Common myeloid progenitor, CD34-positive (primary cell): Measurements from ENCODE around the gene FABP6. TPM values are rescaled to one million over a fixed set of nuclear protein-coding genes. Genes with fewer than 3 reads are reported as not detected.

Experiments
- CTCF ChIA-PET: fragments of 350-600 bp; sonication (Branson Sonifier 250); formaldehyde crosslinking; loops from one replicate; lab custom pipeline; 2021; ENCODE audit warnings: antibody characterized with exemption; lab: Charles Lee
- POLR2A ChIA-PET: fragments of 350-600 bp; sonication (Branson Sonifier 250); formaldehyde crosslinking; loops from one replicate; lab custom pipeline; 2021; ENCODE audit warnings: antibody characterized with exemption; lab: Charles Lee
- DNase-seq, 3 donors: peaks; one replicate each; pipeline versions ENCODE4 v3.0.0 to v3.0.0-alpha.2; 2013
- H3K27ac ChIP-seq, 2 experiments: 1 replicate in 1 of 2; 2 replicates in 1 of 2; pipeline ENCODE4 v1.7.0; 2013; ENCODE audit warnings: inconsistent platforms in 2 of 2, low read length in 2 of 2, mild to moderate bottlenecking in 2 of 2, low read depth in 1 of 2, moderate library complexity in 1 of 2; ENCODE audit not compliant: severe bottlenecking in 2 of 2, insufficient read depth in 1 of 2, poor library complexity in 1 of 2
- H3K27me3 ChIP-seq, 5 experiments: replicated peaks in 2 of 5; 1 replicate in 3 of 5; 2 replicates in 2 of 5; pipeline versions ENCODE4 v1.6.1 to v1.7.0; 2013; ENCODE audit warnings: low read length in 4 of 5, mild to moderate bottlenecking in 2 of 5, moderate library complexity in 2 of 5, inconsistent platforms in 1 of 5; ENCODE audit not compliant: insufficient read depth in 5 of 5, control insufficient read depth in 4 of 5
- H3K36me3 ChIP-seq, 4 experiments: 1 replicate in 2 of 4; 2 replicates in 2 of 4; pipeline versions ENCODE4 v1.6.1 to v1.7.0; 2013; ENCODE audit warnings: low read length in 3 of 4, control low read depth in 1 of 4, mild to moderate bottlenecking in 1 of 4; ENCODE audit not compliant: control insufficient read depth in 4 of 4, insufficient read depth in 4 of 4
- H3K4me1 ChIP-seq, 4 experiments: 1 replicate in 3 of 4; 2 replicates in 1 of 4; pipeline versions ENCODE4 v1.6.1 to v1.7.1; 2013; ENCODE audit warnings: low read length in 3 of 4, mild to moderate bottlenecking in 3 of 4, control low read depth in 1 of 4, inconsistent platforms in 1 of 4, moderate library complexity in 1 of 4; ENCODE audit not compliant: control insufficient read depth in 4 of 4, insufficient read depth in 4 of 4; ENCODE audit errors: control extremely low read depth in 1 of 4
- H3K4me3 ChIP-seq, 7 experiments: 1 replicate in 4 of 7; 2 replicates in 3 of 7; pipeline versions ENCODE4 v1.5.1 to v1.7.0; 2013; ENCODE audit warnings: mild to moderate bottlenecking in 7 of 7, low read length in 6 of 7, moderate library complexity in 6 of 7, inconsistent platforms in 2 of 7, low read depth in 2 of 7, control low read depth in 1 of 7; ENCODE audit not compliant: insufficient read depth in 4 of 7, control insufficient read depth in 1 of 7; ENCODE audit errors: extremely low read depth in 1 of 7
- H3K9me3 ChIP-seq, 5 experiments: 1 replicate in 4 of 5; 2 replicates in 1 of 5; pipeline versions ENCODE4 v1.6.1 to v1.7.1; 2013; ENCODE audit warnings: low read length in 4 of 5, mild to moderate bottlenecking in 2 of 5, inconsistent platforms in 1 of 5, low read depth in 1 of 5, moderate library complexity in 1 of 5; ENCODE audit not compliant: control insufficient read depth in 4 of 5, insufficient read depth in 2 of 5; ENCODE audit errors: control extremely low read depth in 1 of 5
- WGBS: methylation state at CpG from one replicate; pipeline ENCODE4 v1.1.5; 2013; ENCODE audit not compliant: insufficient coverage; 5-methylcytosine and 5-hydroxymethylcytosine counted together
- polyA plus RNA-seq: library from polyadenylated mRNA; unstranded; fragments of 120-200 nt; gene quantifications from one replicate; pipeline ENCODE4 v1.2.1, GENCODE V29; 2013

The FABP6 gene
- polyA plus RNA-seq = not detected

DNA sequence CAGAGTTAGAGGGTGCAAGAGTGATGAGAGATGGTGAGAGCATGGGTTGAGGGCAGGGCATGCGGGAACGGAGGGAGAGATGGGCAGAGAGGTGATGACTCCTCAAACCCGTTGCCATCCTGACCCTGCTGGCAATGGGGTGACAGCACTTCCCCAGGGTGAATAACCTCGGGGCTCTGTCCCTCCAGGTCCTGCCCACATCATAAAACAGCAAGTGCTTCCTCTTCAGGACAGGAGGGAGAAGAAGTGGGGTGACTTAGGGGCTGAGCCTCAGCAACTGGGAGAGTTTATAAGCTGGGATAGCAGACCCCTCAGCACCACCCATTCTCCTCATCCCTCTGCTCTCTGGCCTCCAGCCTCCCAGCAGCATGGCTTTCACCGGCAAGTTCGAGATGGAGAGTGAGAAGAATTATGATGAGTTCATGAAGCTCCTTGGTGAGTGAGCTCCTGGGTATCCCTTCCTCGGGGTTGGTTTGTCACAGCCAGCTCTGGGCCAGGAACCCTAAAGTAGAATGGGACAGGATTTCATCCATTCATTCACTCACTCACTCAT, at the start of gene FABP6:
Gene FABP6, plus strand, starts transcription at position 317 of the 553 bp plus-strand sequence. Its CDS starts 52 bp downstream, at position 369.
- no peaks in the 10 kb centered on the region for H3K9me3 ChIP-seq
- CTCF ChIA-PET = interaction anchor here (1.0 to 1.8 kb wide), 3 partner anchors 12 to 149 kb away, joined by 3 to 4 read pairs (median 3); no protein-coding TSS in a partner anchor

GRCh38 chr5:160180931-160181330, 48.4 kb upstream of the FABP6 start:
- no peaks in the 10 kb centered on the region for H3K9me3 ChIP-seq
- H3K4me3 ChIP-seq = no peak overlapping the region
- no peaks in the 10 kb centered on the region for H3K36me3 ChIP-seq
- no peak overlapping the region for H3K27ac ChIP-seq
- peaks cover 0 to 7% (median 0%) of the 10 kb centered on the region in 4 experiments for H3K4me1 ChIP-seq
- 61% methylated on average over 3 of the region's 3 CpGs for WGBS
- DNase-seq = no peak
- CTCF ChIA-PET = interaction anchor here (1.0 kb wide), 1 partner anchor 15 kb away, joined by 3 read pairs; no protein-coding TSS in a partner anchor
- no peaks in the 10 kb centered on the region for H3K27me3 ChIP-seq
- POLR2A ChIA-PET = no interaction called here

More for the DNA sequence above, at the start of gene FABP6:
- H3K27me3 ChIP-seq = no peaks in the 10 kb centered on the region
- POLR2A ChIA-PET = no interaction called here
- no peaks in the 10 kb centered on the region for H3K36me3 ChIP-seq
- no peak within 1 kb of the TSS for H3K27ac ChIP-seq
- H3K4me3 ChIP-seq = no peak within 1 kb of the TSS
- WGBS = 100% methylated on average over 2 of the region's 7 CpGs
- H3K4me1 ChIP-seq = no peaks in the 10 kb centered on the region
- peak in 1 of 3 donors; percentile 13 for DNase-seq

GRCh38 chr5:160181965-160182622, 47.2 kb upstream of the FABP6 start:
- no peak overlapping the region for H3K4me3 ChIP-seq
- peaks cover 0 to 3% (median 0%) of the 10 kb centered on the region in 5 experiments for H3K9me3 ChIP-seq
- no peak for DNase-seq
- 97% methylated on average over 9 of the region's 9 CpGs for WGBS
- H3K27me3 ChIP-seq = no peaks in the 10 kb centered on the region
- POLR2A ChIA-PET = no interaction called here
- no peaks in the 10 kb centered on the region for H3K36me3 ChIP-seq
- no peak overlapping the region for H3K27ac ChIP-seq
- CTCF ChIA-PET = no interaction called here
- H3K4me1 ChIP-seq = peaks cover 0 to 8% (median 0%) of the 10 kb centered on the region in 4 experiments

DNA sequence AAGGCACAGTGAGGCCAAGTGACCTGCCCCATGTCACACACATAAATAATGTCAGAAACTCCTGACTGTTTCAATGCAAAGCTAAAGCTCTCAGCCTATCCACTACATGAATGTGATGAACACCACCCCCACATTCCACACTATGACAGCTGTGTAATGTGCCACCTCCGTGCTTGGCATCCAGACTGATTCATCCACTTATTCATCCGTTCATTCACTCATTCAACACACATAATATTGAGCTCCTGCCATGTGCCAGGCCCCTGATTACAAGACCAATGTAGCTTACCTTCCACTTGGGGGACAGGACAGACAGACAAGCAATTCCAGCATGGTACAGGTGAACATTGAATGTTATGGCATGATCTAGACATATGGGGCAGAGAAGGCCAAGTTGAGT, 46.2 kb upstream of the FABP6 start:
- ChIA-PET CTCF (no interaction called here), POLR2A (no interaction called here)
- no peak for DNase-seq
- Histone ChIP-seq H3K36me3 (no peaks in the 10 kb centered on the region), H3K4me3 (no peak overlapping the region), H3K4me1 (peaks cover 0 to 8% (median 1%) of the 10 kb centered on the region in 4 experiments), H3K27ac (no peak overlapping the region), H3K27me3 (no peaks in the 10 kb centered on the region), H3K9me3 (peaks cover 0 to 3% (median 0%) of the 10 kb centered on the region in 5 experiments)
- WGBS = 100% methylated on average over 2 of the region's 2 CpGs

DNA sequence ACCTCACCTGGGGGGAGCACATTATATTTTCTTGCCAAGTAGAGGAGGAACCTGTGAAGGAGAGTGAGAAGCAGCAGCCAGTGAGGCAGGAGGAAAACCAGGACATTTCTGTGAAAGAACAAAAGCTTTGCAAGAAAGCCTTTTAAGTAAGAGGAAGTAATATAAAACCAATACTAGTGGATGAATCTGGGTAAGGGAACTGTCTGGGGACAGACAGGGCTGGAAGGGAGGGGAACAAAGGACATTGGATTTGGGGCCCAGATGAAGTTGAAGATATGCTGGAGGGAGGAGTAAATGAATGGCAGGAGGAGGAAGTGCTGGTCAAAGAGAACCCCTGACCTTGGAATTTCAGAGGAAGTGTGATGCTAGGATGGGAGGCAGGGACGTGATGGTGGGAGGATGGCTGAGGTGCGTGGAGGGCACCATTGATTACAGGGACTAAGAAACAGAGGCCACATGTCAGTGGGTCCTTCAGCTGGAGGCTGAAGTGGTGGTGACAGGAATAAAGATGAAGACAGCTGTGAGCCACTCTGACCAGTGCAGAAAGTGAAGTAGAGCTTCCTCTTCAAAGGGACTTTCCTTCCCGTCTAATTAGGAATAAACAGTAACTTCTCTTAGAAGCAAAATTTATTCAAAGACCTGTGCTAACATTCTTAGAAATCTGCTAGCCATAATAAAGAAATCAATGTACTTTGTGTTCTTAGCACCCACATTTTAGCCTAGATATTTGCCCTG, 43.5 kb upstream of the FABP6 start:
- H3K36me3 ChIP-seq = no peaks in the 10 kb centered on the region
- H3K27me3 ChIP-seq = no peaks in the 10 kb centered on the region
- ChIA-PET CTCF (no interaction called here), POLR2A (interaction anchor here (0.6 kb wide), 1 partner anchor 150 kb away, joined by 3 read pairs; no protein-coding TSS in a partner anchor)
- DNase-seq = no peak
- no peak overlapping the region for H3K4me3 ChIP-seq
- no peak overlapping the region for H3K27ac ChIP-seq
- peaks cover 0 to 3% (median 0%) of the 10 kb centered on the region in 5 experiments for H3K9me3 ChIP-seq
- H3K4me1 ChIP-seq = peaks cover 0 to 13% (median 3%) of the 10 kb centered on the region in 4 experiments
- 86% methylated on average over 1 of the region's 3 CpGs for WGBS

- no peak overlapping the region for H3K27ac ChIP-seq
- no peak overlapping the region for H3K4me3 ChIP-seq
- WGBS = 100% methylated on average over 5 of the region's 5 CpGs
- DNase-seq = no peak
- peaks cover 0 to 3% (median 0%) of the 10 kb centered on the region in 5 experiments for H3K9me3 ChIP-seq
- ChIA-PET POLR2A (no interaction called here), CTCF (interaction anchor here (0.8 to 1.6 kb wide), 2 partner anchors 9 to 11 kb away, joined by 4 to 5 read pairs; no protein-coding TSS in a partner anchor)
- H3K27me3 ChIP-seq = no peaks in the 10 kb centered on the region
- H3K4me1 ChIP-seq = peaks cover 0 to 13% (median 3%) of the 10 kb centered on the region in 4 experiments
- H3K36me3 ChIP-seq = no peaks in the 10 kb centered on the region
Observed at GRCh38 chr5:160186480-160186879, 42.8 kb upstream of the FABP6 start.
